AG04449 (cell line): ENCODE results near the gene JOSD2.
"Not testable (repeated sequence)": the region's sequence is repeated elsewhere in the genome, so short reads cannot be mapped to it uniquely, and the experiment has no call there.

ENCODE experiments used
- CTCF ChIA-PET: fragments of 350-600 bp; formaldehyde crosslinking; extraction: SDS; loops from one replicate; lab custom pipeline; 2021; ENCODE audit warnings: antibody characterized with exemption; lab: Yijun Ruan, JAX
- POLR2A ChIA-PET: fragments of 400-600, 350-600 bp; formaldehyde crosslinking; extraction: SDS; loops from one replicate; lab custom pipeline; 2020; ENCODE audit warnings: antibody characterized with exemption, inconsistent platforms; lab: Yijun Ruan, JAX
- DNase-seq: peaks from one replicate; pipeline ENCODE4 v3.0.0-alpha.2; 2010; ENCODE audit warnings: low read depth, low spot score
- H3K4me3 ChIP-seq: 2 replicates; pipeline ENCODE4 v1.5.1; 2011; ENCODE audit warnings: low read depth, mild to moderate bottlenecking, control low read depth, low read length
- CTCF ChIP-seq: IDR thresholded peaks from one replicate; pipeline ENCODE4 v1.5.1; 2011; ENCODE audit warnings: mild to moderate bottlenecking, moderate library complexity, low read length, control low read depth, inconsistent platforms; ENCODE audit not compliant: insufficient read depth; ENCODE audit errors: missing control alignments

The JOSD2 gene

DNA sequence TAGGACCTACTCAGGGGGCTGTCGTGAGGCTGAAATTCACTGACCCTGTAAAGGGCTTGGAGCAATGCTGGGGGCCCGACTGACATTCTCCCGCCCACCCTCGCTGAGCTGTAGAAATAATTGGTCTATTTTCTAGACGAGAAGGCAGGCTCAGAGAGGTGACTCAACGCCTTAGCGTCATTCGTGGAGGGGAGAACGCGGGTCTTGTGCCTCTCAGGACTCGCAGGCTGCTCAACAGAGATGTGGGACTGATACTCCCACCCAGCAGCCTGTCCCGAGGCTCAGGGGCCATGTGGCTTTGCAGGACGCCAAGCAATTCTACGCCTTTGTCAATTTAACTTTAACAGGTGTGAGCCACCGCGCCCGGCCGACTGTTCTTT lies 26.3 kb upstream of the JOSD2 start:
- H3K4me3 ChIP-seq, result no peak overlapping the region
- CTCF ChIA-PET, result interaction anchor here (0.6 to 8.9 kb wide), 25 partner anchors 8 to 388 kb away, joined by 3 to 148 read pairs (median 5); partner anchors contain the start of gene JOSD2
- no peak for TF ChIP-seq CTCF
- POLR2A ChIA-PET, result no interaction called here
- DNase-seq, result no peak

DNA sequence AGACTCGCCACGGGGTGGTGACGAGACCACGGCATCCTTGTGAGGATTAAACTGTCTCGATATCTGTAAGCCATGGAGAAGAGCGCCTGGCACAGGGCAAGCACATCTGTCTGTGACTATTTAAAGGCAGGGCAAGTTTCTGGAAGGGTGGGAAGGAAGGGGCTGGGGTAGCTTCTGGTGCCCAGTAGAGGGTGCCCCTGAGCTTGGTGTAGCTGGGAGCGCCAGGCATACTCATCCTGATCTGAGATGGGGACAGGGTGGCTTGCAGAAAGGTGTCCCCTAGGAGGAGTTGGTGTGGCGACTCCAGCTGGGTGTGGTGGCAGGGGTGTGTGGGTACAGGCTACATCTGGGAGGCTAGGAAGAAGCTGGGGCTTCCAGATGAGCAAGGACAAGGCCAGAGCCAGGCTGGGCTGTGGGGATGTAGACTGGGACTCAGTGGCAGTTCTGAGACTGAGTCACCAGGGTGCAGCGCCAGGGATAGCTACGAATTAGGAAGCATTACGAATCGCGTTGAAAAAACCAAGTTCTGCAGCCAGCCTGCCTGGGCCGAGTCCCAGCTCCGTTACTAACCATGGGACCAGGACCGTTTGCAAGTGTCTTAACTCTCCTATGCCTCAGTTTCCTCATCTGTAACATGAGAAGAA lies 25.8 kb upstream of the JOSD2 start:
- ChIA-PET CTCF (interaction anchor here (1.0 to 8.9 kb wide), 16 partner anchors 8 to 388 kb away, joined by 3 to 148 read pairs (median 6); partner anchors contain the start of gene JOSD2), POLR2A (no interaction called here)
- no peak for DNase-seq
- H3K4me3 ChIP-seq, result no peak overlapping the region
- TF ChIP-seq CTCF, result no peak

DNA sequence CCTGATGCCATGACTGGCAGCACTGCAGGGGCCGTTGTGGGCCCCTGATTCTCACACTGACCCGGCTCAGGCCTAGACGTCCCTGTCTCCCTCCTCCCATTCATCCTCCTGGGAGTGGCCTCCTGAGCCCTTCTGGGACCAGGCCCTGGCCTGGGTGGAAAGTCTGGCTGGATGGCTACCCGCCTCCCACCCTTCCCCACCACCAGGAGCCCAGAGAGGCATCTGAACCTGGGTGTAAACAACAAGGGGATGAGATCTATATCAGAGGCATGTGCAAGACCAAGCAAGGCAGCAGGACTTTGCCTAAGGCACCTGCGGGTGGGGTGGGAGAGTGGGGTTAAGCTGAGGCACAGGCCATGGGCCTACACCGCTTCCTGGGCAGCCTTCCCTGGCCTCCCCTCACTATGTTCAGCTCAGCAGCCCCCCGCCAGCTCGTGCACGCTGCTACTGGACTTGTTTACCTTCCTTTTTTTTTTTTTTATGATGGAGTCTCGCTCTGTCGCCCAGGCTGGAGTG lies 24.7 kb upstream of the JOSD2 start:
- CTCF ChIA-PET, result interaction anchor here (0.9 to 8.9 kb wide), 5 partner anchors 11 to 386 kb away, joined by 3 to 148 read pairs (median 34); no protein-coding TSS in a partner anchor
- no peak for DNase-seq
- POLR2A ChIA-PET, result no interaction called here
- no peak overlapping the region for H3K4me3 ChIP-seq
- no peak for TF ChIP-seq CTCF

DNA sequence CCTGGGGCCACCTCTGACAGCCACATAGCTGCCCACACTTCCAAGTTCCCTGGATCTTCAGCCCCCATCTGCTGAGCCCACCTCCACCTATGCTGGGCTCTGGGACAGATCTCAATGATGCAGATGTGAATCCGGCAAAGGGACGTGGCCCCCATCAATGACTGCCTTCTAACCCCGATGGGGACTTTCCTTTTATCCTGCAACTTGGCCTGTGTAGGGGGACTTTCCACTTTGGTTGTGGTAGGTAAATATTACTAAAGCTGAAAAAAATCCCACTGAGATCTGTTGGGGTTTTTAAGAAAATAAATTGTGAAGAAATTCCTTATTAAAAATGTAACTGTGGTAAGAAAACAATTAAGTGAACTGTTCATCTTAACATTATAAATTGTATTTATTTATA lies 23.5 kb upstream of the JOSD2 start:
- ChIA-PET CTCF (interaction anchor here (1.5 to 8.9 kb wide), 3 partner anchors 22 to 387 kb away, joined by 3 to 148 read pairs (median 11); no protein-coding TSS in a partner anchor), POLR2A (no interaction called here)
- no peak overlapping the region for H3K4me3 ChIP-seq
- TF ChIP-seq CTCF, result no peak
- DNase-seq, result no peak

DNA sequence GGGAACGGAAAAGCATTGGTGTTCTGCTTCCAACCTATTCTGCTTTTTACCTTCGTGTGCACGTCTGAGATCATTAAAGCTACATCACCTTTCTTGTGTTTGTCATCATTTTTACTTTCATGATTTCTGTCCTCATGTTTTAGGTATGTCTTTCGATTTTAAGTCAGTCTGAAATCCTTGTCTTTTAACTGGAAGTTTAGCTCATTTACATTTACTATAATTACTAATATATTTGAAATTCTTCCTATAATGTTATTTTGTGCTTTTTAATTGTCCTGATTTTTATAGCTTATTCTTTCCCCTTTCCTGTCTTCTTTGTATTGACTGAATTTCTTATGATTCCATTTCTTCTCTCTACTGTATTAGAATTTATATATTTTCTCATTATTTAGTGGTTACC lies 22.0 kb upstream of the JOSD2 start:
- CTCF ChIA-PET, result interaction anchor here (0.8 to 8.9 kb wide), 3 partner anchors 24 to 248 kb away, joined by 3 to 148 read pairs (median 11); no protein-coding TSS in a partner anchor
- POLR2A ChIA-PET, result no interaction called here
- no peak for TF ChIP-seq CTCF

GRCh38 chr19:50531171-50531612 lies 20.2 kb upstream of the JOSD2 start:
- ChIA-PET POLR2A (no interaction called here), CTCF (interaction anchor here (1.2 kb wide), 1 partner anchor 26 kb away, joined by 3 read pairs; no protein-coding TSS in a partner anchor)
- H3K4me3 ChIP-seq, result no peak overlapping the region
- no peak for TF ChIP-seq CTCF
- no peak for DNase-seq

More for the DNA sequence above, 22.0 kb upstream of the JOSD2 start:
- no peak for DNase-seq
- no peak overlapping the region for H3K4me3 ChIP-seq

DNA sequence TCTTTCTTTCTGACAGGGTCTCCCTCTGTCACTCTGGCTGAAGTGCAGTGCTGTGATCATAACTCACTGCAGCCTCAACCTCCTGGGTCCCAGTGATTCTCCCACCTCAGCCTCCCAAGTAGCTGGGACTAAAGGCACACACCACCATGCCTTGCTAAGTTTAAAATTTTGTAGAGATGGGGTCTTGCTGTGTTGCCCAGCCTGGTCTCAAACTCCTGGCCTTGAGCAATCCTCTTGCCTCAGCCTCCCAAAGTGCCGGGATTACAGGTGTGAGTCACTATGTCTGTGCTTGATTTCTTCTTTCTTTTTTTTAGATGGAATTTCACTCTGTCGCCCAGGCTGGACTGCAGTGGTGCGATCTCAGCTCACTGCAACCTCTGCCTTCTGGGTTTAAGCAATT lies 17.1 kb upstream of the JOSD2 start:
- DNase-seq, POLR2A ChIA-PET, H3K4me3 ChIP-seq: not testable (repeated sequence)
- CTCF ChIA-PET, result interaction anchor here (2.0 kb wide), 1 partner anchor 10 kb away, joined by 19 read pairs; no protein-coding TSS in a partner anchor
